Peyer's patch (tissue), 4 donors: ENCODE measurements around the gene SYNDIG1. TPM values are rescaled to one million over a fixed set of nuclear protein-coding genes. Genes with fewer than 3 reads are reported as not detected.

Experiments
- DNase-seq, 3 donors: peaks; one replicate each; pipeline ENCODE4 v3.0.0-alpha.2; 2017 to 2019
- H3K27ac ChIP-seq, 4 donors: fragments of 200-600 bp; sonication (generic); one replicate each; pipeline ENCODE4 v1.5.1; 2016 to 2019
- H3K27me3 ChIP-seq, 2 donors: fragments of 200-600 bp; sonication (generic); one replicate each; pipeline ENCODE4 v1.5.1; 2019
- H3K36me3 ChIP-seq, 3 donors: fragments of 200-600 bp; sonication (generic); one replicate each; pipeline ENCODE4 v1.5.1; 2016 to 2019
- H3K4me1 ChIP-seq, 4 donors: fragments of 200-600 bp; sonication (generic); one replicate each; pipeline ENCODE4 v1.5.1; 2016 to 2019
- H3K4me3 ChIP-seq, 4 donors: fragments of 200-600 bp; sonication (generic); 1 replicate in 3 of 4; 2 replicates in 1 of 4; pipeline ENCODE4 v1.5.1; 2016 to 2019; ENCODE audit warnings: mild to moderate bottlenecking in 1 of 4
- H3K9me3 ChIP-seq, 4 donors: fragments of 200-600 bp; sonication (generic); one replicate each; pipeline ENCODE4 v1.5.1; 2016 to 2019; ENCODE audit warnings: mild to moderate bottlenecking in 1 of 4
- POLR2A ChIP-seq, 2 donors: fragments of 450-650 bp; IDR thresholded peaks; one replicate each; pipeline ENCODE4 v1.5.1; 2017; ENCODE audit warnings: antibody characterized with exemption in 2 of 2, mild to moderate bottlenecking in 2 of 2, moderate library complexity in 2 of 2
- total RNA-seq, 4 donors: library from RNA; depleted of rRNA; stranded (reverse); fragments of >200 nt; gene quantifications; one replicate each; pipeline ENCODE4 v1.1.0, GENCODE V29; 2016
- TF ChIP-seq, protein P1 (sequence below), 6 experiments: fragments of 450-650 bp in 4 of 6; fragments of 200-600 bp in 2 of 6; sonication (generic) in 1 of 6; IDR thresholded peaks; one replicate each; pipeline ENCODE4 v1.5.1; 2017 to 2019; ENCODE audit warnings: antibody characterized with exemption in 6 of 6, mild to moderate bottlenecking in 3 of 6, moderate library complexity in 1 of 6

SYNDIG1 gene
- total RNA-seq, 4 donors from 2014 or later = 0.76 to 1.7 TPM; not detected in 2

DNA sequence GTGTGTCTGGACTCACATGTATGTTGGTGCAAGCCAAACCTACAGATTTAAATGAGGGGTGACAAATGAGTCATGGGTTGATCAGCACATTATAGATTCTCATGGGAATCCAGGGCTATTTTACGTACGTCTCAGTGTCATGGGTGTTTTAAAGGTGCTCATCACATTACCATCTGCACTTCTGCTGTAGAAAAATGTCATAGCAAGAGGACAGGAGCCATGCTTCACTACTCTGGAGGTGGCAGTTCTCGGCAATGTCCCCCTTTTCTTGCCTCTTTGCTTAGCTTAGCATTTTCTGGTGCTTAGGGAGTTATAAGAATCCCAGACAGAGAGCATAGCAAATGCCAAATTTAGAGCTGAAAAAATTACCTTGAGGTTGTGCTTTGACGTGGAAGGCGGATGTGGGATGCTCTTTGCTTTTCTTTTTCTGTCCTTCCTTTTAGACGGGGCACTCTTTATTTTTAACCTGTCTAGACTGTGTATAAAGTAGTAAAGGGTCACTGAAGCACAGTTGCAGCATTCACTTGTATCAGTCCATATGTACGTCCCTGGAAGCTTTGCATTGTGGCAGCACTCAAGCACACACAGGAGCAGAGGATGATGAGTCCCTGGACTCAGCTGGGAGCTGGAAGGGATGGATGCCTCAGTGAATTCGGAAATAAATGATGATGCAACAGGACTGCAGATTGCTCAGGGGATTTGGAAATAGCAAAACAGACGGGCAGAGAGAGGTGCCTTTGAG, 139.7 kb downstream of the SYNDIG1 start:
- Histone ChIP-seq H3K27me3 (no peaks in the 10 kb centered on the region), H3K27ac (no peak overlapping the region), H3K36me3 (no peaks in the 10 kb centered on the region), H3K4me3 (no peak overlapping the region), H3K9me3 (no peaks in the 10 kb centered on the region), H3K4me1 (no peaks in the 10 kb centered on the region)
- no peak for DNase-seq
- no peak for TF ChIP-seq POLR2A (IDR thresholded peaks at IDR 0.05)
- TF ChIP-seq, protein P1, sequence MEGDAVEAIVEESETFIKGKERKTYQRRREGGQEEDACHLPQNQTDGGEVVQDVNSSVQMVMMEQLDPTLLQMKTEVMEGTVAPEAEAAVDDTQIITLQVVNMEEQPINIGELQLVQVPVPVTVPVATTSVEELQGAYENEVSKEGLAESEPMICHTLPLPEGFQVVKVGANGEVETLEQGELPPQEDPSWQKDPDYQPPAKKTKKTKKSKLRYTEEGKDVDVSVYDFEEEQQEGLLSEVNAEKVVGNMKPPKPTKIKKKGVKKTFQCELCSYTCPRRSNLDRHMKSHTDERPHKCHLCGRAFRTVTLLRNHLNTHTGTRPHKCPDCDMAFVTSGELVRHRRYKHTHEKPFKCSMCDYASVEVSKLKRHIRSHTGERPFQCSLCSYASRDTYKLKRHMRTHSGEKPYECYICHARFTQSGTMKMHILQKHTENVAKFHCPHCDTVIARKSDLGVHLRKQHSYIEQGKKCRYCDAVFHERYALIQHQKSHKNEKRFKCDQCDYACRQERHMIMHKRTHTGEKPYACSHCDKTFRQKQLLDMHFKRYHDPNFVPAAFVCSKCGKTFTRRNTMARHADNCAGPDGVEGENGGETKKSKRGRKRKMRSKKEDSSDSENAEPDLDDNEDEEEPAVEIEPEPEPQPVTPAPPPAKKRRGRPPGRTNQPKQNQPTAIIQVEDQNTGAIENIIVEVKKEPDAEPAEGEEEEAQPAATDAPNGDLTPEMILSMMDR (IDR thresholded peaks at IDR 0.05) = no peak

DNA sequence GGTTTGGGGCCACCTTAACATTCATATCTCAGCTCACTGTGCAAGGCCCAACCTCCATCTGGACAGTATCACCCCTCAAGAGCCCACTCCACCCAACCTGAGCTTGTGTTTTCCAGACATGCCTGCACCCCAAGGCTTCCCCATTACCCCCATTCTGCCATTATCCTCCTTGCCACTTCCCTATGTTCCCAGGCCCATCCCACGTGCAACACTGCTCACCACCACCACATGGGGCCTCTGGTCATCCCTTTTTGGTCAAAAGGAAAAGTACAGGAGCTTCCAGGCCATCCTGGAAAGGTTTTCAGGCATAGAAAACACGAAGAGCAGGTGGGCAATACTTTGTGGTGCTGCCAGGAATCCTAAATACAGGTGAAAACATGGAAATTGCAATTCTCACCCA, 140.3 kb downstream of the SYNDIG1 start:
- TF ChIP-seq, protein P1 (IDR thresholded peaks at IDR 0.05) = no peak
- no peak for TF ChIP-seq POLR2A (IDR thresholded peaks at IDR 0.05)
- DNase-seq = no peak
- Histone ChIP-seq H3K27me3 (no peaks in the 10 kb centered on the region), H3K4me1 (no peaks in the 10 kb centered on the region), H3K36me3 (no peaks in the 10 kb centered on the region), H3K27ac (no peak overlapping the region), H3K9me3 (no peaks in the 10 kb centered on the region), H3K4me3 (no peak overlapping the region)

DNA sequence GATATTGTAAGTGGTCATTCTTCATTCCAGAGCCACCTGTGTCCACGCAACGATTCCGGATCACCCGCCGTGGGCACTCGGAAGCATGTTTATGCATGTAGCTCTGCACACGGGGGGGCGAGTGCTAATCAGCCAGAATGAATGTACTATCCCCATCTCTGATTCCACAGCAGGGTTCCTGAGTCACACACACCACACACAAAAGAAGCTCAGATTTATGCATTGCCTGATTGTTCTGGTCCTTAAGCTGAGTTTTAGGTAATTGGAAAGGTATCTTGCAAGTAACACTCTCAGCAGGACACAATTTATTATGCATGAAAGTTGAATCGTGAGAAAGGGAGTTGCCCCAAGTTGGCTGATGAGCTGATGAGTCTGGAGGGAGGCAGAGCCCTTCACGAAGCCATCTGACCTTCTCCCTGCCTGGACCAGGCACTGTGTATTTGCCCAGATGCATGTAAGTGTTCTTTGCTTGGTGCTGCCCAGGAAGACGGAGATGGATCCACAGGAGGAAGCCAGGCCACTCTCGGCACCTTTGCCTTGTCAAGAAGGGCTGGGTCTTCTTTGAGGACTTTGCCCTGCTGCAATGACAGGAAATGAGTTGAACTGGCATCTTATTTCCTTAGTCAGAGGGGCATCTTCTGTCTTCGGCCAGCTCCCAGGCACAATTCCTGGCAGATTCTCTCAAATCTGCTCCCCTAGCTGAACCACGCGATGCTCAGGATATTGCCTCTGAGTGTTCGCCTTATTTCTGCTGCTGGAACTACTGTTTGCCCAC, 141.1 kb downstream of the SYNDIG1 start:
- TF ChIP-seq, protein P1 (IDR thresholded peaks at IDR 0.05) = no peak
- TF ChIP-seq POLR2A (IDR thresholded peaks at IDR 0.05) = no peak
- Histone ChIP-seq H3K4me3 (no peak overlapping the region), H3K9me3 (no peaks in the 10 kb centered on the region), H3K36me3 (no peaks in the 10 kb centered on the region), H3K27ac (no peak overlapping the region), H3K4me1 (no peaks in the 10 kb centered on the region), H3K27me3 (no peaks in the 10 kb centered on the region)
- DNase-seq = no peak

DNA sequence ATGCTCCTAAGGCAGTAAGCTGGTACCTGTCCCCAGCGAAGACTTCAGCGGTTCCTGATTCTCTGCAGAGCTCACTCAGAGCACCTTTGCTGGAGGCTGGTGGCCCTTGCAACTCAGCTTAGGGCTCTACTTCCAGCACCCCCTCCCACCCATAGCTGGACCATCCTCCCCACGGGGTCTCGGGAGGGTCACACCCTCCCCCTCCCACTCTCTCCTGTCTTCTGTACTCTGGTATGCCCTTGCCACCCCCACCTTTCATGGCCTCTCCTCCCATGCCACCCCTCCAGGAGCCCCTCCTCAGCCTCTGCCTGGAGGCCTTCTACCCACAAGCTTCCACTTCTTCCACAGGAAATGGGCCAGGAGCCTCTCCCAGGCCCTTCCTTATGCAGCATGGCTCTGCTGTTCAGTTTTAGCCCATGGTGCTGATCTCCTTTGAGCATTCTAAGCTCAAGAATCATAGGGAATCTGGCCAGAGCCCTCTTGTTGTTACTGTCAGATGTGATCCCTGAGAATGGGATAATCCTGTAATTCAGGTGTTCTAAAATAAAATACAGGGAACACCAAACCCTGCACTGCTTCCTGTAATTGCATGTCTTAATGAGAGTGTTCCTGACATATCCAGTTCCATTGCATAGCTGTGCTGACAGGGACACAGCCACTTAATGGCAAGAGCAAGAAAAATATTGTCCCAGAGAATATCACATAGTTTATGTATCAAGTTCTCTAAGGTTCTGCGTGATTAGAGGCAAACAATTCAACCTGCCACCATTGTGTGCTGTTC, 142.1 kb downstream of the SYNDIG1 start:
- Histone ChIP-seq H3K4me3 (no peak overlapping the region), H3K27me3 (no peaks in the 10 kb centered on the region), H3K9me3 (no peaks in the 10 kb centered on the region), H3K27ac (no peak overlapping the region), H3K36me3 (no peaks in the 10 kb centered on the region), H3K4me1 (no peaks in the 10 kb centered on the region)
- no peak for TF ChIP-seq POLR2A (IDR thresholded peaks at IDR 0.05)
- TF ChIP-seq, protein P1 (IDR thresholded peaks at IDR 0.05) = no peak
- DNase-seq = no peak

DNA sequence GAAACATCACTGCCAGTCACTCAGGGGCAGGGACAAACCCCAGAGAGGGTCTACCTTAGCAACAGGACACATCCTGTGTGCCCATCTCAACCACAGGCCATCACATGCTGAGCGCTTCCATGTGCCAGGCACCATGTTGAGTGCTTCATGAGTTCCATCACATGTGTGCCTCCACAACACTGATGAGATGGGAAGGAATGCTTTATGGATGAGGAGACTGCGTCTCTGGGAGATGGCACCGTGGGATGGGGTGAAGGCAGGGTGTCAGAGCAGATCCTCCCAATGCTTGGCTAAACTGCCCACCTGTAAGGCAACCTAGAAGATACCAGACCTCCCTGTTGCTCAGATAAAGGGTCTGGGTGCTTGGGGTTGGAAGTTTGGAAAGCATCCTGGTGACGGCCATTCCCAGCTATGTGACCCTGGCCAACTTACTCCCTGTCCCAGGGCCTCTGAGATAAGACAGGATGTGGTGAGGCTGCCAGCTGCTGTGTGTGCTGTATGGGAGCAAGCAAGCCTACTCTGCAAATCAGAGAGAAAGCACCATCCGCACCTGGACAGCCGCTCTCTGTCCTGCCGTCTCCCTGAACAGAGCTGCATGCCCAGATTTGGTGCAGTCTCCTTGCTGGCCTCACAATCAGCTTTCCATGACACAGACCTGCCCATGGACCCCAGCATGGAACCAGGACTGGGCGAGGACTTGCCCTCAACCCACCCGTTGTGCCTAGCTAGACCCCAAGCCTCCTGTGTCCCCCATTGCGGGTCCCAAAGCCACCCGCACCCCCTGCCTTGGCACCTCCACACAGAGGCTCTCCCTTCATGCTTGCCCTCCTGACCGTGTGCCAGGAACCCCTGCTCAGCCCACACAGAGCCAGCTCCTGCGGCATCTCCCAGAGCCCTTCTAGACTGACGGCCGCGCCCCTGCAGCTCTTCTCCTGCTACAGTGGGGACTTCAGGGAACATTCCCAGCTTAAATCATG, 143.7 kb downstream of the SYNDIG1 start:
- Histone ChIP-seq H3K27me3 (no peaks in the 10 kb centered on the region), H3K36me3 (no peaks in the 10 kb centered on the region), H3K4me3 (no peak overlapping the region), H3K9me3 (no peaks in the 10 kb centered on the region), H3K4me1 (no peaks in the 10 kb centered on the region), H3K27ac (no peak overlapping the region)
- DNase-seq = no peak
- no peak for TF ChIP-seq POLR2A (IDR thresholded peaks at IDR 0.05)
- TF ChIP-seq, protein P1 (IDR thresholded peaks at IDR 0.05) = no peak
